Dedifferentiated amniotic fluid mesenchymal stem cell (primary cell): ENCODE results near the gene DHODH.
"Not testable (repeated sequence)": the region's sequence is repeated elsewhere in the genome, so short reads cannot be mapped to it uniquely, and the experiment has no call there.

Experiments
- DNase-seq: peaks from one replicate; pipeline ENCODE4 v3.0.0-alpha.2; 2016; ENCODE audit errors: extremely low spot score

The DHODH gene

DNA sequence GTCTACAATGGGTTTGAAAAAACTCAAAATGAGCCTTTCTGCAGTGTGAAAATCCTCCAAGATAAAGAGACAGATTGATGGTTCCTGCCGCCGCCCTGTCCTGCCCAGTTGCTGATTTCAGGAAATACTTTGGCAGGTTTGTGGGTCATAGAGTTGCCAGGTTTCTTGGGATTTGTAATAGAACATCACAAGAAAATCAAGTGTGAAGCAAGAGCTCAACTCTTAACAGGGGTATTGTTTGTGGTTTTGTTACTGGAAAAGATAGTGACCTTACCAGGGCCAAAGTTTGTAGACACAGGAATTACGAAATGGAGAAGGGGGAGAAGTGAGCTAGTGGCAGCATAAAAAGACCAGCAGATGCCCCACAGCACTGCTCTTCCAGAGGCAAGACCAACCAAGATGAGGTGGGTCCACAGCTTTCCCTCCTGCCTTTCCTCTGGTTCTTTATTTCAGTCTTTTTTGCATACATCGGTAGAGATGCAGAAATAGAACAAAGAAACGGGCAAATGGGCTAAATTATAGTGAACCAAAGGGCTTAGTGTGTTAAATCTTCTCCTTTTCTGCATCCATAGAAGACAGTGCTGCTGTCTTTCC is 45.8 kb downstream of the DHODH start, which contains the start of gene HP:
HP (plus strand) TSS at position 252 of the 594 bp plus-strand sequence; CDS start at position 400, 148 bp downstream.
- not testable (repeated sequence) for DNase-seq

DNA sequence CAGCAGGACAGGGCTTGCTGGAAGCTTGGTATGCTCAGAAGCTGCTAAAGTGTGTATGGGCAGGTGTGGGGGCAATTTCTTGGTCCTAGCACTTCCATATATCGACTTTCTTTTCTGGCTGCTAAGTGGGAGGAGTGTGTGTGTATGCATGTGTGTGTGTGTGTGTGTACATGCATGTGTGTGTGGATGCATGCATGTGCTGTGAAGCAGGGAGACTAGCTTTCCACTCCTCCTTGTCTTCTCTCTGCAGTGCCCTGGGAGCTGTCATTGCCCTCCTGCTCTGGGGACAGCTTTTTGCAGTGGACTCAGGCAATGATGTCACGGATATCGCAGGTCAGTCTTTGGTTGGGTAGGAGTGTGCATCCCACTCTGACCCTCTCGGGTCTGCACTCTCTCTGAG is 47.4 kb downstream of the DHODH start:
- DNase-seq, result no peak

DNA sequence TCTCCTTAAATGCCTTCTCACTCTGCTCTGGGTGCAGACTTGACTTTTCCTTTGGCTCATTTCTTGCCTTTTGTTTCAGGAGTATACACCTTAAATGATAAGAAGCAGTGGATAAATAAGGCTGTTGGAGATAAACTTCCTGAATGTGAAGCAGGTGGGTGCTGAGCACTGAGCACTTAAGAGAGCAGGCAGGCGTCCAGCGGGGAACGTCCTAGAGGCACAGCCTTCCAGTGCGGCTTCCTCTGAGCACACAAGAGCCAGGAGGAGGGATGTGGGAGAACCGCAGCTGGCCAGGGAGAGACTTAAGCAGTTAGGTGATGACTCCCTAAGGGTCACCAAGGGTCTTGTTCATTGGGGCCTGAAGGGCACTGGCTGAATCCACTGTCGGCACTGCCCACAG is 48.8 kb downstream of the DHODH start:
- DNase-seq, result not testable (repeated sequence)

DNA sequence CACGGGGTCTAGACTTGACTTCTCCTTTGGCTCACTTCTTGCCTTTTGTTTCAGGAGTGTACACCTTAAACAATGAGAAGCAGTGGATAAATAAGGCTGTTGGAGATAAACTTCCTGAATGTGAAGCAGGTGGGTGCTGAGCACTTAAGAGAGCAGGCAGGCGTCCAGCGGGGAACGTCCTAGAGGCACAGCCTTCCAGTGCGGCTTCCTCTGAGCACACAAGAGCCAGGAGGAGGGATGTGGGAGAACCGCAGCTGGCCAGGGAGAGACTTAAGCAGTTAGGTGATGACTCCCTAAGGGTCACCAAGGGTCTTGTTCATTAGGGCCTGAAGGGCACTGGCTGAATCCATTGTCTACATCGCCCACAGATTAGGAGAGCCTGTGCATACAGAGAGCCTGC is 50.5 kb downstream of the DHODH start:
- not testable (repeated sequence) for DNase-seq

DNA sequence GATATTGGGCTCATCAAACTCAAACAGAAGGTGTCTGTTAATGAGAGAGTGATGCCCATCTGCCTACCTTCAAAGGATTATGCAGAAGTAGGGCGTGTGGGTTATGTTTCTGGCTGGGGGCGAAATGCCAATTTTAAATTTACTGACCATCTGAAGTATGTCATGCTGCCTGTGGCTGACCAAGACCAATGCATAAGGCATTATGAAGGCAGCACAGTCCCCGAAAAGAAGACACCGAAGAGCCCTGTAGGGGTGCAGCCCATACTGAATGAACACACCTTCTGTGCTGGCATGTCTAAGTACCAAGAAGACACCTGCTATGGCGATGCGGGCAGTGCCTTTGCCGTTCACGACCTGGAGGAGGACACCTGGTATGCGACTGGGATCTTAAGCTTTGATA is 51.9 kb downstream of the DHODH start:
- DNase-seq, result no peak

DNA sequence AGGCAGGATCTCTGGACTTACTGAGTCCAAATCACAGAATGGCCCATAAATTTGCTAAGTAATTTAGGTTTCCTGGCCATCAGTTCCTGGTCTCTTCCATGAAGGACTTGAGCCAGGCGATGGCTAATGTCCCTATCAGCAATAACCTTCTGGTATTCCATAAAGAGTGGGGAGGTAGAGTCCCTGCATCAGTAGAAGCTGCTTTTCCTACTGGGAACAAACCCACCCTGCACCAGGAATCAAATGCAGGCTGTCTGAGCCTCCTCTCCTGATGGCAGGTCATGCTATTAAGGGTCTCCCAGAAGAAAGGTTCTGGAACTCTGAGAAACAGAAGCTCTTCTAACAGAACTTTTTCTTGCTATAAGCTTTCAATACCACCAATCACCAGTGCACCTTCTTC is 53.0 kb downstream of the DHODH start:
- DNase-seq, result no peak

DNA sequence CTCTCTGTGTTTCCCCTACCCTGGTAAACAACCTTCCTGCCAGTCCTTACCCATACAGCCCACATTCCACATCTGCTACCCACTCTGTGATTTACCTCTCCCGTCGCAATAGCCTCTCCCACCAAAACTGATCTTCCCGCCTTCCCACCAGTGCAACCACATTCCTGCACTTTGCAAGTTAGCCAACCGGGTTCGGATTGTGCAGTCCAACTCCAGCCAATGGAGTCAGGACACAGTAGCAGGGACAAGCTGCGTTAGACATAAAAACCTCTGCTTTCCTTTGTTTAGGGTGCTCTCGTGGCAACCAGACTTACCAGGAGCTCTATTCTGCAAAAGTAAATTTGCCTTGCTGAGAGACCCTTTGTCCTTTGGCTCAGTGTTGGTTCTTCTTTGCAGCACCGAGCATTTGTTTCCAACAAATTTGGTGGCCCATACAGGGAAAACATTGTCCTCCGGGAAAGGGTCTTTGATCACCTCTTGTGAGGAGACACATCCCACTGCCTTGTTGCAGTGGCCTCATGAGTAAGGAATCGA is 55.9 kb downstream of the DHODH start:
- no peak for DNase-seq

DNA sequence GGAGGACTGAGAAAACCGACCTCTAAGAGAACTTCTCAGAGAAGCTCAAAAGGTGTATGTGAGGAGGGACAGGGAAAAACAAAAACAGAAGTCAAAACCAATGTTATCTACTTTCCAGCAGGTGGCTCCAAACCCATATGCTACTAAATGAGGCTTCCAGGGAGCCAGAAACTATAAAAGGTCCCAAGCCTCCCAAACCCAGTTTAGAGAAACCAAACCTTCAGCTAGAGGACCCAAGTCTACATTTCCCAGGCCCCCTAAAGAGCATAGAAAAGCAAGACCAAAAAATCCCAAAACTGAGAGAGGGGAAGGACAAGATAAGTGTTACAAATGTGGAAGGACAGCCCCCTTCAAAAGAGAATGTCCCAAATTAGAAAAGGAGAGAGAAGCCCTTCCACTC is 58.2 kb downstream of the DHODH start:
- DNase-seq, result peak; percentile 26

DNA sequence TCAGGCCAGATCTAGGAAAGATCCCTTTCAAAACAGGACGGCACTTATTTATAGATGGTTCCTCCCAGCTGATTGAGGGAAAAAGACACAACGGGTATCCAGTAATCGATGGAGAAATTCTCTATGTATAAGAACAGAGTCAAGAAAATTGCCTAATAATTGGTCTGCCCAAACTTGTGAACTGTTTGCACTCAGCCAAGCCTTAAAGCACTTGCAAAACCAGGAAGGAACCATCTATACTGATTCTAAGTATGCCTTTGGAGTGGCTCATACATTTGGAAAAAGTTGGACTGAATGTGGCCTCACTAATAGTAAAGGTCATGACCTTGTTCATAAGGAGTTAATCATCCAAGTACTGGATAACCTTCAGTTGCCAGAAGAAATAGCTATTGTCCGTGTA is 60.4 kb downstream of the DHODH start:
- DNase-seq, result no peak

DNA sequence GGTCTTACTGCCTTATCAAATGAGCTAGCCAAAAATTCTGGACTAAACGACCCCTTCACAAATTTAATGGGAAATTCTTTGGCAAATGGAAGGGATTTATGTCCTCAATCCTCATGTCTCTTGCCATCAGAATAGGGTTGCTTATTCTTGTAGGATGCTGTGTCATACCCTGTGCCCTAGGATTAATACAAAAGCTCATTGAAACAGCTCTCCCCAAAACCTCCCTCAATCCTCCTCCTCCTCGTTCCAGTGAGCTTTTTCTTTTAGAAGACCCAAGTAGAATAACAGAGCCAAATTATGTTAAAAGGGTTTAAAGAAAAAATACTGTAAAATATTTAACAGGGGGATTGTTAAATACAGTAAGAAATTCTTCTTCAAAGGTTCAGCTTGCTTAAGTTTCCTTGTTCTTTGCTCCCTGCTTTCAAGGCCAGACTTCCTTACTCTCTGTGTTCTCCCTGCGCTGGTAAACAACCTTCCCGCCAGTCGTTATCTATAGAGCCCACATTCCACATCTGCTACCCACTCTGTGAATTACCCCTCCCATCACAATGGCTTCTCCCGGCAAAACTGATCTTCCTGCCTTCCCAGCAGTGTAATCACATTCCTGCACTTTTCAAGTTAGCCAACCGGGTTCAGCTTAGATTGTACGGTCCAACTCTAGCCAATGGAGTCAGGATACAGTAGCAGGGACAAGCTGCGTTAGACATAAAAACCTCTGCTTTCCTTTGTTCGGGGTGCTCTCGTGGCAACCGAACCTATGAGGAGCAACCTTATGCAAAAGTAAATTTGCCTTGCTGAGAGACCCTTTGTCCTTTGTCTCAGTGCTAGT is 64.2 kb downstream of the DHODH start:
- no peak for DNase-seq

DNA sequence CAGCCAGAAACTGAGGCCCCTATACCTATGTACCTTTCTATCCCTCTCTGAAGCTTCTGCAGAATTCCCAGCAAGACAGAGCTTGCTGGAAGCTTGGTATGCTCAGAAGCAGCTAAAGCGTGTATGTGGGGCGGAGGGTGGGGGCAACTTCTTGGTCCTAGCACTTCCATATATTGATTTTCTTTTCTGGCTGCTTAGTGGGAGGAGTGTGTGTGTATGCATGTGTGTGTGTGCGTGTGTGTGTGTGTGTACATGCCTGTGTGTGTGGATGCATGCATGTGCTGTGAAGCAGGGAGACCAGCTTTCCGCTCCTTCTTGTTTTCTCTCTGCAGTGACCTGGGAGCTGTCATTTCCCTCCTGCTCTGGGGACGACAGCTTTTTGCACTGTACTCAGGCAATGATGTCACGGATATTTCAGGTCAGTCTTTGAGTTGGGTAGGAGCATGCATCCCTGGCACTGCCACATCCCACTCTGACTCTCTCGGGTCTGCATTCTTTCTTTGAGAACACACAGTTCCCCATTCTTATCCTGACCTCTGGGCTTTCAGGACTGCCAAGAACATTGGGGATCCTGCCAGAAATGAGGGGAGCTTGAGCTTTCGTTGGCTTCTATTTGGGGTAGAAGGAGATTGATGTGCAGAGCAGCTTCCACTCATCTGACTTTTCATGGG is 65.2 kb downstream of the DHODH start:
- DNase-seq, result no peak

DNA sequence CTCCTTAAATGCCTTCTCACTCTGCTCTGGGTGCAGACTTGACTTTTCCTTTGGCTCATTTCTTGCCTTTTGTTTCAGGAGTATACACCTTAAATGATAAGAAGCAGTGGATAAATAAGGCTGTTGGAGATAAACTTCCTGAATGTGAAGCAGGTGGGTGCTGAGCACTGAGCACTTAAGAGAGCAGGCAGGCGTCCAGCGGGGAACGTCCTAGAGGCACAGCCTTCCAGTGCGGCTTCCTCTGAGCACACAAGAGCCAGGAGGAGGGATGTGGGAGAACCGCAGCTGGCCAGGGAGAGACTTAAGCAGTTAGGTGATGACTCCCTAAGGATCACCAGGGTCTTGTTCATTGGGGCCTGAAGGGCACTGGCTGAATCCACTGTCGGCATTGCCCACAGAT is 66.5 kb downstream of the DHODH start:
- DNase-seq, result not testable (repeated sequence)
